ENCODE results near the gene CCDC200.
"Not testable (repeated sequence)": the region's sequence is repeated elsewhere in the genome, so short reads cannot be mapped to it uniquely, and the experiment has no call there.

DNA sequence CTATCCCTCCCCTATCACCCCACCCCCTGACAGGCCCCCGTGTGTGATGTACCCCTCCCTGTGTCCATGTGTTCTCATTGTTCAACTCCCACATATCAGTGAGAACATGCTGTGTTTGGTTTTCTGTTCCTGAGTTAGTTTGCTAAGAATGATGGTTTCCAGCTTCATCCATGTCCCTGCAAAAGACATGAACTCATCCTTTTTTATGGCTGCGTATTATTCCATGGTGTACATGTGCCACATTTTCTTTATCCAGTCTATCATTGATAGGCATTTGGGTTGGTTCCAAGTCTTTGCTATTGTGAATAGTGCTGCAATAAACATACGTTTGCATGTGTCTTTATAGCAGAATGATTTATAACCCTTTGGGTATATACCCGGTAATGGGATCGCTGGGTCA, 41.8 kb downstream of the CCDC200 start:
- TF ChIP-seq CTCF (conservative IDR thresholded peaks at IDR 0.05); EZH2 (IDR thresholded peaks at IDR 0.05; ENCODE audit: low read depth): not testable (repeated sequence)

Data from PC-9 (cell line).